22Rv1 (cell line): ENCODE measurements around the gene ABHD12.

Source experiments
- ZFX ChIP-seq: fragments of 450-650 bp; IDR thresholded peaks from 2 replicates; pipeline ENCODE4 v1.6.1; 2017; ENCODE audit warnings: antibody characterized with exemption, borderline replicate concordance
- TF ChIP-seq, protein P1 (sequence below): fragments of 450-650 bp; IDR thresholded peaks from 2 replicates; pipeline ENCODE4 v1.5.1; 2017; ENCODE audit warnings: mild to moderate bottlenecking

DNA sequence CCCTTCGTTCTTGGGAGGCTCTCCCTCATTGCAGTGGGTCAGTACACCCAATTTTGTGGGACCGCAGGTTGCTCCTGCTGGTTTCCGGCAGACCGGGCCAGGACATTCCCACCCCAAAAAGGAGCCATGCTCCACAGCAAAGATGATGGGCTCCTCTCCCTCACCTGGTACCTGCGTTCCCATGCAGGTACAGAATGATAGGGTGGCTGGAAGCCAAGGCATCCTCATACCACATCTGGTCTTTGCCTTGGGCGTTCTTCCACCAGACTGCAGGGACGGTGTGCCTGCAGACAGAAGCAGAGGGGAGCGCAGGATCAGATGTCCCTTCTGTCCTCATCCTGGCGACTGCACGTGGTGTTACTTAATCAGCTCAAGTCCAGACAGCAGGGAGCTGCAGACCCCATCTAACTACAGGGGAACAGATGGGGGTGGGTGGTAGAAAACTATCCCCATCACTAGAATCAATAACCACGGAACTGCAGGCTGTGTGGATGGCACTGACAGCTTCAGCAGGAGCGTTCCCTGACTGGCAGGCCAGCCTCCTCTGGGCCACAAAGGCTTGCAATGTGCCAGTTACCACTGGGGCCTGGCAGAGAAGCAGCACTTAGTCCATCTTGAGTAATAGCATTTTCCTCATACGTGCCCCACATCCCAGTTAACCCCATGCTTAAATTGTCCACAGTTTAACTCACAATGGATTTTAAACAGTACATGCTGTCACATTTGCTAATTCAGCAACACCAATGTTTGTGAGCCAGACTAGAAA lies 70.4 kb downstream of the ABHD12 start:
- TF ChIP-seq, protein P1, sequence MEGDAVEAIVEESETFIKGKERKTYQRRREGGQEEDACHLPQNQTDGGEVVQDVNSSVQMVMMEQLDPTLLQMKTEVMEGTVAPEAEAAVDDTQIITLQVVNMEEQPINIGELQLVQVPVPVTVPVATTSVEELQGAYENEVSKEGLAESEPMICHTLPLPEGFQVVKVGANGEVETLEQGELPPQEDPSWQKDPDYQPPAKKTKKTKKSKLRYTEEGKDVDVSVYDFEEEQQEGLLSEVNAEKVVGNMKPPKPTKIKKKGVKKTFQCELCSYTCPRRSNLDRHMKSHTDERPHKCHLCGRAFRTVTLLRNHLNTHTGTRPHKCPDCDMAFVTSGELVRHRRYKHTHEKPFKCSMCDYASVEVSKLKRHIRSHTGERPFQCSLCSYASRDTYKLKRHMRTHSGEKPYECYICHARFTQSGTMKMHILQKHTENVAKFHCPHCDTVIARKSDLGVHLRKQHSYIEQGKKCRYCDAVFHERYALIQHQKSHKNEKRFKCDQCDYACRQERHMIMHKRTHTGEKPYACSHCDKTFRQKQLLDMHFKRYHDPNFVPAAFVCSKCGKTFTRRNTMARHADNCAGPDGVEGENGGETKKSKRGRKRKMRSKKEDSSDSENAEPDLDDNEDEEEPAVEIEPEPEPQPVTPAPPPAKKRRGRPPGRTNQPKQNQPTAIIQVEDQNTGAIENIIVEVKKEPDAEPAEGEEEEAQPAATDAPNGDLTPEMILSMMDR = no peak
- TF ChIP-seq ZFX = no peak
